WI38 (cell line): Measurements from ENCODE around the gene HAUS3.

ENCODE experiments used
- H3K4me3 ChIP-seq: 2 replicates; pipeline ENCODE4 v1.5.1; 2011; ENCODE audit warnings: low read depth, mild to moderate bottlenecking, control low read depth, low read length
- CTCF ChIP-seq: IDR thresholded peaks from 2 replicates; pipeline ENCODE4 v1.5.1; 2012; ENCODE audit warnings: low read depth, mild to moderate bottlenecking, control low read depth, low read length

Gene HAUS3

GRCh38 chr4:2273657-2274319, 31.9 kb upstream of the HAUS3 start:
- TF ChIP-seq CTCF = no peak

GRCh38 chr4:2273221-2273620, 31.3 kb upstream of the HAUS3 start:
- no peak overlapping the region for H3K4me3 ChIP-seq
- TF ChIP-seq CTCF = no peak

More at GRCh38 chr4:2273657-2274319, 31.9 kb upstream of the HAUS3 start:
- H3K4me3 ChIP-seq = no peak overlapping the region

- no peak overlapping the region for H3K4me3 ChIP-seq
- no peak for TF ChIP-seq CTCF
These were observed 30.9 kb upstream of the HAUS3 start for GRCh38 chr4:2272828-2273120.

- H3K4me3 ChIP-seq = no peak overlapping the region
- no peak for TF ChIP-seq CTCF
These were observed 30.3 kb upstream of the HAUS3 start for GRCh38 chr4:2272026-2272827.

- no peak overlapping the region for H3K4me3 ChIP-seq
- TF ChIP-seq CTCF = no peak
These were observed 29.5 kb upstream of the HAUS3 start for GRCh38 chr4:2271279-2272025.

GRCh38 chr4:2270341-2271165, 28.6 kb upstream of the HAUS3 start:
- H3K4me3 ChIP-seq = no peak overlapping the region
- no peak for TF ChIP-seq CTCF
